HepG2 (cell line): ENCODE measurements around the gene FBXO28. TPM values are rescaled to one million over a fixed set of nuclear protein-coding genes. Genes with fewer than 3 reads are reported as not detected.
A peak's percentile ranks its signal among the peaks of the same experiment; 100 is the strongest.

Experiments used
- CBFB ChIP-seq: sonication (generic); formaldehyde crosslinking; IDR thresholded peaks from 2 replicates; pipeline ENCODE4 v1.4.0; 2020; ENCODE audit warnings: missing genetic modification reagents
- DMAP1 ChIP-seq: IDR thresholded peaks from 2 replicates; pipeline ENCODE4 v1.6.1; 2016
- HNRNPUL1 ChIP-seq: fragments of 200-400 bp; formaldehyde crosslinking; IDR thresholded peaks from 2 replicates; pipeline ENCODE4 v1.6.1; 2017; ENCODE audit warnings: low read depth, mild to moderate bottlenecking, low read length, moderate library complexity
- MED8 ChIP-seq: sonication (generic); formaldehyde crosslinking; IDR thresholded peaks from 2 replicates; pipeline ENCODE4 v1.8.1; 2023; ENCODE audit warnings: mild to moderate bottlenecking, missing genetic modification reagents; ENCODE audit not compliant: insufficient replicate concordance
- ONECUT2 ChIP-seq: sonication (generic); formaldehyde crosslinking; IDR thresholded peaks from 2 replicates; pipeline ENCODE4 v1.4.0; 2020; ENCODE audit warnings: missing genetic modification reagents
- TAF15 ChIP-seq: fragments of 200-400 bp; formaldehyde crosslinking; IDR thresholded peaks from one replicate; pipeline ENCODE4 v1.6.1; 2018; ENCODE audit warnings: mild to moderate bottlenecking, low read depth, low read length; ENCODE audit not compliant: poor library complexity, severe bottlenecking
- ZNF552 ChIP-seq: sonication (generic); formaldehyde crosslinking; IDR thresholded peaks from 2 replicates; pipeline ENCODE4 v1.9.0; 2022; ENCODE audit warnings: missing genetic modification reagents, mild to moderate bottlenecking, borderline replicate concordance
- ZNF564 ChIP-seq: sonication (generic); formaldehyde crosslinking; IDR thresholded peaks from 2 replicates; pipeline ENCODE4 v1.8.1; 2023; ENCODE audit warnings: mild to moderate bottlenecking, missing genetic modification reagents
- ZNF615 ChIP-seq: sonication (generic); formaldehyde crosslinking; IDR thresholded peaks from 2 replicates; pipeline ENCODE4 v1.5.0; 2020; ENCODE audit warnings: mild to moderate bottlenecking, missing genetic modification reagents, borderline replicate concordance
- ZNF747 ChIP-seq: sonication (generic); formaldehyde crosslinking; IDR thresholded peaks from 2 replicates; pipeline ENCODE4 v1.8.1; 2023; ENCODE audit warnings: missing genetic modification reagents, mild to moderate bottlenecking, borderline replicate concordance
- ZNF850 ChIP-seq: sonication (generic); formaldehyde crosslinking; conservative IDR thresholded peaks from 2 replicates; pipeline ENCODE4 v1.9.0; 2021; ENCODE audit warnings: mild to moderate bottlenecking, missing genetic modification reagents
- polyA plus RNA-seq, 8 experiments: library from polyadenylated mRNA; depleted of rRNA in 3 of 8; stranded (reverse) in 7 of 8; unstranded in 1 of 8; fragments of >200 nt; fragmentation: Illumina TruSeq in 4 of 8; extraction: Trizol in 4 of 8; gene quantifications; 2 replicates each; pipeline versions ENCODE4 v1.2.1 to v1.2.3, GENCODE V29; 2011 to 2016; ENCODE audit warnings: low read depth in 4 of 8, missing spikeins in 1 of 8, mixed read lengths in 1 of 8; ENCODE audit not compliant: insufficient read depth in 1 of 8
- total RNA-seq, 5 experiments: library from RNA; depleted of rRNA; stranded (reverse); fragments of >200 nt; fragmentation: Illumina TruSeq; extraction: Trizol; gene quantifications; 2 replicates each; pipeline ENCODE4 v1.2.3, GENCODE V29; 2016; ENCODE audit warnings: low read depth in 1 of 5
- TF ChIP-seq, protein P1 (sequence below): IDR thresholded peaks from 2 replicates; pipeline ENCODE4 v1.6.1; 2016; ENCODE audit warnings: low read depth, missing genetic modification reagents, missing compliant biosample characterization
- TF ChIP-seq, protein P2 (sequence below): sonication (generic); formaldehyde crosslinking; IDR thresholded peaks from 2 replicates; pipeline ENCODE4 v1.8.0; 2022; ENCODE audit warnings: mild to moderate bottlenecking, missing genetic modification reagents, borderline replicate concordance
- TF ChIP-seq, protein P3 (sequence below): IDR thresholded peaks from 2 replicates; pipeline ENCODE4 v1.6.1; 2012; ENCODE audit warnings: inconsistent platforms
- TF ChIP-seq, protein P4 (sequence below): sonication (generic); formaldehyde crosslinking; IDR thresholded peaks from 2 replicates; pipeline ENCODE4 v1.8.0; 2022; ENCODE audit warnings: mild to moderate bottlenecking, missing genetic modification reagents; ENCODE audit not compliant: insufficient replicate concordance
- TF ChIP-seq, protein P5 (sequence below): sonication (generic); formaldehyde crosslinking; IDR thresholded peaks from 2 replicates; pipeline ENCODE4 v1.4.0; 2020; ENCODE audit warnings: mild to moderate bottlenecking, missing genetic modification reagents

FBXO28 gene
- total and polyA plus RNA-seq, 2 of the 13 experiments (the other 11 are each of a cell fraction or from before 2014, with no cell fraction given), result 8.5 to 29.1 TPM

DNA sequence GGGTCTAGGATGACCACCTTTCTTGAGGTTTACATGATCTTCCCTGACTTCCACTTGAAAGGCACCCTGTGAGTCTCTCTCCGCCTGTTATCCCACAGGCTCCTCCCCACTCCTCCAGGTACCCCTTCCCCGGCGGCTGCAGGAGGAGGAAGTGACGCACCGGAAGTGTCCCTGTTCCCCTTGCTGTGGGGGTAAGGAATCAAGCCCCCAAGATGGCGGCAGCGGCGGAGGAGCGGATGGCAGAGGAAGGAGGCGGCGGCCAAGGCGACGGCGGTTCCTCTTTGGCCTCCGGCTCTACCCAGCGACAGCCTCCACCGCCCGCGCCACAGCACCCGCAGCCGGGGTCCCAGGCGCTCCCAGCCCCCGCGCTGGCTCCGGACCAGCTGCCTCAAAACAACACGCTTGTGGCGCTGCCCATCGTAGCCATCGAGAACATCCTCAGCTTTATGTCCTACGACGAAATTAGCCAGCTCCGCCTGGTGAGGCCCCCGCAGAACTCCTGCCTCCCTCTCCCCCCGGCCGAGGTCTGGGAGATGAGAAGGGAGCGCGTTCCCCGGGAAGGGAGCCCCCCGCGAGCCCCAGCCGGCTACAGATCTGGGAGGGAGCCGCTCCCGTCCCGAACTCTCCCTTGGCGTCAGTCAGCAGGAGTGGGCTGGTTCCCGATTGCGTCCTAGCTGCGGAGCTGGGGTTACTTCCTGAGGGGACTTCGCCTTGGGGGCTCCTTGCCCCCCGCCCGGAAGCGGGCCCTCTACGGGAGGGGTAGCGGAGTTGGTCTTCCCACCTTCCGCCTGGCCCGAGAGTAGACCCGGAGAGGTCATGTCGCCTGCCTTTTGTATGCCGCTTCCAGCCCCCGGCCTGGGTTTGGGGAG lies at the start of gene FBXO28 (continued):
- TF ChIP-seq, protein P1, sequence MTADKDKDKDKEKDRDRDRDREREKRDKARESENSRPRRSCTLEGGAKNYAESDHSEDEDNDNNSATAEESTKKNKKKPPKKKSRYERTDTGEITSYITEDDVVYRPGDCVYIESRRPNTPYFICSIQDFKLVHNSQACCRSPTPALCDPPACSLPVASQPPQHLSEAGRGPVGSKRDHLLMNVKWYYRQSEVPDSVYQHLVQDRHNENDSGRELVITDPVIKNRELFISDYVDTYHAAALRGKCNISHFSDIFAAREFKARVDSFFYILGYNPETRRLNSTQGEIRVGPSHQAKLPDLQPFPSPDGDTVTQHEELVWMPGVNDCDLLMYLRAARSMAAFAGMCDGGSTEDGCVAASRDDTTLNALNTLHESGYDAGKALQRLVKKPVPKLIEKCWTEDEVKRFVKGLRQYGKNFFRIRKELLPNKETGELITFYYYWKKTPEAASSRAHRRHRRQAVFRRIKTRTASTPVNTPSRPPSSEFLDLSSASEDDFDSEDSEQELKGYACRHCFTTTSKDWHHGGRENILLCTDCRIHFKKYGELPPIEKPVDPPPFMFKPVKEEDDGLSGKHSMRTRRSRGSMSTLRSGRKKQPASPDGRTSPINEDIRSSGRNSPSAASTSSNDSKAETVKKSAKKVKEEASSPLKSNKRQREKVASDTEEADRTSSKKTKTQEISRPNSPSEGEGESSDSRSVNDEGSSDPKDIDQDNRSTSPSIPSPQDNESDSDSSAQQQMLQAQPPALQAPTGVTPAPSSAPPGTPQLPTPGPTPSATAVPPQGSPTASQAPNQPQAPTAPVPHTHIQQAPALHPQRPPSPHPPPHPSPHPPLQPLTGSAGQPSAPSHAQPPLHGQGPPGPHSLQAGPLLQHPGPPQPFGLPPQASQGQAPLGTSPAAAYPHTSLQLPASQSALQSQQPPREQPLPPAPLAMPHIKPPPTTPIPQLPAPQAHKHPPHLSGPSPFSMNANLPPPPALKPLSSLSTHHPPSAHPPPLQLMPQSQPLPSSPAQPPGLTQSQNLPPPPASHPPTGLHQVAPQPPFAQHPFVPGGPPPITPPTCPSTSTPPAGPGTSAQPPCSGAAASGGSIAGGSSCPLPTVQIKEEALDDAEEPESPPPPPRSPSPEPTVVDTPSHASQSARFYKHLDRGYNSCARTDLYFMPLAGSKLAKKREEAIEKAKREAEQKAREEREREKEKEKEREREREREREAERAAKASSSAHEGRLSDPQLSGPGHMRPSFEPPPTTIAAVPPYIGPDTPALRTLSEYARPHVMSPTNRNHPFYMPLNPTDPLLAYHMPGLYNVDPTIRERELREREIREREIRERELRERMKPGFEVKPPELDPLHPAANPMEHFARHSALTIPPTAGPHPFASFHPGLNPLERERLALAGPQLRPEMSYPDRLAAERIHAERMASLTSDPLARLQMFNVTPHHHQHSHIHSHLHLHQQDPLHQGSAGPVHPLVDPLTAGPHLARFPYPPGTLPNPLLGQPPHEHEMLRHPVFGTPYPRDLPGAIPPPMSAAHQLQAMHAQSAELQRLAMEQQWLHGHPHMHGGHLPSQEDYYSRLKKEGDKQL (CRISPR knock-in tag), result no peak
- TF ChIP-seq ZNF564 (CRISPR knock-in tag) (no peak), ZNF850 (CRISPR knock-in tag) (no peak), HNRNPUL1 (no peak), ZNF552 (CRISPR knock-in tag) (peak; percentile 28; the same call in 1 of the 2 replicates), DMAP1 (CRISPR knock-in tag) (peak; percentile 60; the same call in 1 of the 2 replicates), ZNF747 (no peak), TAF15 (no peak), MED8 (CRISPR knock-in tag) (no peak), ZNF615 (CRISPR knock-in tag) (0 out of 2 replicates have a peak, but pooled peaks have one; percentile 63), ONECUT2 (no peak), CBFB (CRISPR knock-in tag) (no peak)
- TF ChIP-seq, protein P2, sequence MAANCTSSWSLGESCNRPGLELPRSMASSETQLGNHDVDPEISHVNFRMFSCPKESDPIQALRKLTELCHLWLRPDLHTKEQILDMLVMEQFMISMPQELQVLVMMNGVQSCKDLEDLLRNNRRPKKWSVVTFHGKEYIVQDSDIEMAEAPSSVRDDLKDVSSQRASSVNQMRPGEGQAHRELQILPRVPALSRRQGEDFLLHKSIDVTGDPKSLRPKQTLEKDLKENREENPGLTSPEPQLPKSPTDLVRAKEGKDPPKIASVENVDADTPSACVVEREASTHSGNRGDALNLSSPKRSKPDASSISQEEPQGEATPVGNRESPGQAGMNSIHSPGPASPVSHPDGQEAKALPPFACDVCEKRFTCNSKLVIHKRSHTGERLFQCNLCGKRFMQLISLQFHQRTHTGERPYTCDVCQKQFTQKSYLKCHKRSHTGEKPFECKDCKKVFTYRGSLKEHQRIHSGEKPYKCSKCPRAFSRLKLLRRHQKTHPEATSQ (CRISPR knock-in tag), result 0 out of 2 replicates have a peak, but pooled peaks have one; percentile 43
- TF ChIP-seq, protein P3, sequence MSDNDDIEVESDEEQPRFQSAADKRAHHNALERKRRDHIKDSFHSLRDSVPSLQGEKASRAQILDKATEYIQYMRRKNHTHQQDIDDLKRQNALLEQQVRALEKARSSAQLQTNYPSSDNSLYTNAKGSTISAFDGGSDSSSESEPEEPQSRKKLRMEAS, result peak; percentile 76; the same call in 1 of the 2 replicates
- TF ChIP-seq, protein P4, sequence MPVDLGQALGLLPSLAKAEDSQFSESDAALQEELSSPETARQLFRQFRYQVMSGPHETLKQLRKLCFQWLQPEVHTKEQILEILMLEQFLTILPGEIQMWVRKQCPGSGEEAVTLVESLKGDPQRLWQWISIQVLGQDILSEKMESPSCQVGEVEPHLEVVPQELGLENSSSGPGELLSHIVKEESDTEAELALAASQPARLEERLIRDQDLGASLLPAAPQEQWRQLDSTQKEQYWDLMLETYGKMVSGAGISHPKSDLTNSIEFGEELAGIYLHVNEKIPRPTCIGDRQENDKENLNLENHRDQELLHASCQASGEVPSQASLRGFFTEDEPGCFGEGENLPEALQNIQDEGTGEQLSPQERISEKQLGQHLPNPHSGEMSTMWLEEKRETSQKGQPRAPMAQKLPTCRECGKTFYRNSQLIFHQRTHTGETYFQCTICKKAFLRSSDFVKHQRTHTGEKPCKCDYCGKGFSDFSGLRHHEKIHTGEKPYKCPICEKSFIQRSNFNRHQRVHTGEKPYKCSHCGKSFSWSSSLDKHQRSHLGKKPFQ (CRISPR knock-in tag), result peak; percentile 87
- TF ChIP-seq, protein P5, sequence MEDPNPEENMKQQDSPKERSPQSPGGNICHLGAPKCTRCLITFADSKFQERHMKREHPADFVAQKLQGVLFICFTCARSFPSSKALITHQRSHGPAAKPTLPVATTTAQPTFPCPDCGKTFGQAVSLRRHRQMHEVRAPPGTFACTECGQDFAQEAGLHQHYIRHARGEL (CRISPR knock-in tag), result no peak
